Loucy (cell line): ENCODE measurements around the gene C12orf56.

Experiments used
- H2AFZ ChIP-seq: fragments of 200-600 bp; sonication (generic); 2 replicates; pipeline ENCODE4 v1.6.0; 2016; ENCODE audit warnings: antibody characterized with exemption, mild to moderate bottlenecking, low read length, moderate library complexity
- H3F3A ChIP-seq: fragments of 200-600 bp; 2 replicates; pipeline ENCODE4 v1.6.0; 2016; ENCODE audit warnings: antibody characterized with exemption, low read depth, mild to moderate bottlenecking
- H3K27me3 ChIP-seq: fragments of 200-600 bp; sonication (generic); 2 replicates; pipeline ENCODE4 v1.6.1; 2014; ENCODE audit warnings: low read length, mild to moderate bottlenecking; ENCODE audit not compliant: insufficient read depth, poor library complexity, severe bottlenecking
- H3K36me3 ChIP-seq: fragments of 200-600 bp; sonication (generic); 2 replicates; pipeline ENCODE4 v1.6.1; 2016; ENCODE audit warnings: low read length; ENCODE audit not compliant: insufficient read depth
- H3K4me1 ChIP-seq: fragments of 200-600 bp; sonication (generic); 2 replicates; pipeline ENCODE4 v1.5.1; 2014; ENCODE audit warnings: low read length, mild to moderate bottlenecking; ENCODE audit not compliant: insufficient read depth, poor library complexity, severe bottlenecking
- H3K4me2 ChIP-seq: fragments of 200-600 bp; sonication (generic); 2 replicates; pipeline ENCODE4 v1.6.0; 2014; ENCODE audit warnings: antibody characterized with exemption, low read length, low read depth, mild to moderate bottlenecking; ENCODE audit not compliant: poor library complexity, severe bottlenecking
- H3K4me3 ChIP-seq: fragments of 200-600 bp; sonication (generic); 2 replicates; pipeline ENCODE4 v1.5.1; 2014; ENCODE audit warnings: low read length, mild to moderate bottlenecking, mixed read lengths; ENCODE audit not compliant: poor library complexity, severe bottlenecking
- H3K79me2 ChIP-seq: fragments of 200-600 bp; sonication (generic); 2 replicates; pipeline ENCODE4 v1.6.1; 2014; ENCODE audit warnings: low read length; ENCODE audit not compliant: insufficient read depth
- H3K9ac ChIP-seq: fragments of 200-600 bp; sonication (generic); 2 replicates; pipeline ENCODE4 v1.6.0; 2014; ENCODE audit warnings: mild to moderate bottlenecking, low read depth, low read length, moderate library complexity; ENCODE audit not compliant: poor library complexity, severe bottlenecking
- H3K9me2 ChIP-seq: fragments of 200-600 bp; sonication (generic); replicated peaks from 2 replicates; pipeline ENCODE4 v1.6.1; 2016; ENCODE audit warnings: low read depth, low read length, mixed read lengths
- H3K9me3 ChIP-seq: fragments of 200-600 bp; sonication (generic); 2 replicates; pipeline ENCODE4 v1.6.1; 2014; ENCODE audit warnings: mild to moderate bottlenecking, antibody characterized with exemption, low read length, low read depth; ENCODE audit not compliant: insufficient read depth
- H4K20me1 ChIP-seq: fragments of 200-600 bp; sonication (generic); 2 replicates; pipeline ENCODE4 v1.6.0; 2014; ENCODE audit warnings: antibody characterized with exemption, low read length, mild to moderate bottlenecking; ENCODE audit not compliant: insufficient read depth, poor library complexity, severe bottlenecking
- EZH2phosphoT487 ChIP-seq: fragments of 200-600 bp; IDR thresholded peaks from 2 replicates; pipeline ENCODE4 v1.6.1; 2018; ENCODE audit warnings: antibody characterized with exemption, mild to moderate bottlenecking, moderate library complexity, borderline replicate concordance
- TF ChIP-seq, protein P1 (sequence below): fragments of 200-600 bp; sonication (generic); conservative IDR thresholded peaks from 2 replicates; pipeline ENCODE4 v1.5.1; 2014; ENCODE audit warnings: mild to moderate bottlenecking, antibody characterized with exemption, low read length

Gene C12orf56

DNA sequence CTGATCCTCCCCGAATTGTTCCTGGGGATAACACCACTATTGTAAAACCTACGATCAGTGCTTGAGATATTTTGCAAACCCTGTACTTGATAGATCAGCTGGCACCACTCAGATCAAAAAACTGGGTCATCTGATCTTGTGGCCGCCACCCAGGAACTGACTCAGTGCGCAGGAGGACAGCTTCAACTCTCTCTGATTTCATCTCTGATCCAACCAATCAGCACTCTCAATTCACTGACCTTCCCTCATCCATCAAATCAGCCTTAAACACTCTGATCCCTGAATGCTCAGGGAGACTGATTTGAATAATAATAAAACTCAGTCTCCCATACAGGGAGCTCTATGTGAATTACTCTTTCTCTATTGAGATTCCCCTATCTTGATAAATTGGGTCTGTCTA is 9.5 kb upstream of the C12orf56 start:
- H4K20me1 ChIP-seq, result no peaks in the 10 kb centered on the region
- no peak overlapping the region for H3K4me3 ChIP-seq
- H3F3A ChIP-seq, result no peaks in the 10 kb centered on the region
- no peak for TF ChIP-seq EZH2phosphoT487
- TF ChIP-seq, protein P1, sequence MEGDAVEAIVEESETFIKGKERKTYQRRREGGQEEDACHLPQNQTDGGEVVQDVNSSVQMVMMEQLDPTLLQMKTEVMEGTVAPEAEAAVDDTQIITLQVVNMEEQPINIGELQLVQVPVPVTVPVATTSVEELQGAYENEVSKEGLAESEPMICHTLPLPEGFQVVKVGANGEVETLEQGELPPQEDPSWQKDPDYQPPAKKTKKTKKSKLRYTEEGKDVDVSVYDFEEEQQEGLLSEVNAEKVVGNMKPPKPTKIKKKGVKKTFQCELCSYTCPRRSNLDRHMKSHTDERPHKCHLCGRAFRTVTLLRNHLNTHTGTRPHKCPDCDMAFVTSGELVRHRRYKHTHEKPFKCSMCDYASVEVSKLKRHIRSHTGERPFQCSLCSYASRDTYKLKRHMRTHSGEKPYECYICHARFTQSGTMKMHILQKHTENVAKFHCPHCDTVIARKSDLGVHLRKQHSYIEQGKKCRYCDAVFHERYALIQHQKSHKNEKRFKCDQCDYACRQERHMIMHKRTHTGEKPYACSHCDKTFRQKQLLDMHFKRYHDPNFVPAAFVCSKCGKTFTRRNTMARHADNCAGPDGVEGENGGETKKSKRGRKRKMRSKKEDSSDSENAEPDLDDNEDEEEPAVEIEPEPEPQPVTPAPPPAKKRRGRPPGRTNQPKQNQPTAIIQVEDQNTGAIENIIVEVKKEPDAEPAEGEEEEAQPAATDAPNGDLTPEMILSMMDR, result no peak
- H3K9me3 ChIP-seq, result no peaks in the 10 kb centered on the region
- no peak overlapping the region for H3K9ac ChIP-seq
- peaks cover 4% of the 10 kb centered on the region for H3K79me2 ChIP-seq
- H2AFZ ChIP-seq, result no peak overlapping the region
- no peaks in the 10 kb centered on the region for H3K36me3 ChIP-seq
- H3K4me1 ChIP-seq, result peaks cover 4% of the 10 kb centered on the region
- no peaks in the 10 kb centered on the region for H3K9me2 ChIP-seq
- H3K4me2 ChIP-seq, result no peak overlapping the region
- no peaks in the 10 kb centered on the region for H3K27me3 ChIP-seq

DNA sequence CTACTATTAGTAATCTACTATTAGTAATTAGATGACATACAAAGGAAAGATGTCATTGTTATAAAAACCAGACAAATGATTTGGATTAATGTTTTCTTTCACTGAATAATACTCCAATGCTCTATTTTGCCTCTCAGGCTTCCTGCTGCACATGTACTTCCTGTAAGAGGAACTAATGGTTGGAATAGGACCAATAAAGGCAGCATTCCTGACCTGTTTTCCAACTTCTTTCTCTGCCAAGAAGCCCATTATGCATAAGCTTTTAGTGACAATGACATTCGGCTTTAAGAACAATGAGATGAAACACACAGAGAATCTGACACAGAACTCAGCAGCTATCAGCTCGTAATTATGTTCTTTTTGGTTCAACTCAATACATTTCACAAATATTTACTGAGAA is 5.2 kb upstream of the C12orf56 start:
- no peaks in the 10 kb centered on the region for H3K9me2 ChIP-seq
- H3K9me3 ChIP-seq, result no peaks in the 10 kb centered on the region
- no peak for TF ChIP-seq EZH2phosphoT487
- TF ChIP-seq, protein P1, result no peak
- no peaks in the 10 kb centered on the region for H3K79me2 ChIP-seq
- no peaks in the 10 kb centered on the region for H3F3A ChIP-seq
- no peaks in the 10 kb centered on the region for H3K27me3 ChIP-seq
- no peaks in the 10 kb centered on the region for H4K20me1 ChIP-seq
- no peak overlapping the region for H3K9ac ChIP-seq
- H3K4me1 ChIP-seq, result no peaks in the 10 kb centered on the region
- H3K4me3 ChIP-seq, result no peak overlapping the region
- no peaks in the 10 kb centered on the region for H3K36me3 ChIP-seq
- H2AFZ ChIP-seq, result no peak overlapping the region
- H3K4me2 ChIP-seq, result no peak overlapping the region

DNA sequence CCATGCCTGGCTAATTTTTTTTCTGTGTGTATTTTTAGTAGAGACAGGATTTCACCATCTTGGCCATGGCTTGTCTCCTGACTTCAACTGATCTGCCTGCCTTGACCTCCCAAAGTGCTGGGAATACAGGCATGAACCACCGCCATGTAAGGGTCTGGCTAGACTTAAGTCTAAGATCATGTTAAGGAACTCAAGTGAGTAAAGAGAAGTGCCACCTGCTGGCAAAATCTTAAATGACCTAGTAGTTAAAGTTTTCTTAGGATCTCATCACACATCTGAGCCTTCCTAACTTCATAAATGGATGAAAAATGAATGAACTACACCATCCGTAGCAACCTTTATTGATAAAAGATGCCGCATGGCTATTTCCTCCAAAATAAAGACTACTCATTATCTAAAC is 1.7 kb upstream of the C12orf56 start:
- Histone ChIP-seq H3K36me3 (no peaks in the 10 kb centered on the region), H4K20me1 (no peaks in the 10 kb centered on the region), H3K9ac (no peak overlapping the region), H3K9me3 (no peaks in the 10 kb centered on the region), H3K9me2 (no peaks in the 10 kb centered on the region), H3K4me3 (no peak overlapping the region), H3K4me1 (no peaks in the 10 kb centered on the region), H3K27me3 (no peaks in the 10 kb centered on the region), H3F3A (no peaks in the 10 kb centered on the region), H3K4me2 (no peak overlapping the region), H3K79me2 (no peaks in the 10 kb centered on the region), H2AFZ (peak overlapping the region; percentile 21; the same call in 1 of the 2 replicates)
- TF ChIP-seq, protein P1, result peak; percentile 57
- TF ChIP-seq EZH2phosphoT487, result no peak
